HG03520 (cell line): Measurements from ENCODE around the gene VPS16.
"Not testable (repeated sequence)": the region's sequence is repeated elsewhere in the genome, so short reads cannot be mapped to it uniquely, and the experiment has no call there.

Experiments
- ATAC-seq: cut with Tn5 transposase; IDR thresholded peaks from one replicate; pipeline ENCODE4 v1.9.1; 2021; ENCODE audit warnings: mild to moderate bottlenecking, moderate library complexity; ENCODE audit not compliant: unreplicated experiment

VPS16 gene

GRCh38 chr20:2894221-2894620 is 53.7 kb downstream of the VPS16 start:
- ATAC-seq, result no peak

- ATAC-seq, result not testable (repeated sequence)
These were observed 54.6 kb downstream of the VPS16 start for GRCh38 chr20:2895154-2895553.

DNA sequence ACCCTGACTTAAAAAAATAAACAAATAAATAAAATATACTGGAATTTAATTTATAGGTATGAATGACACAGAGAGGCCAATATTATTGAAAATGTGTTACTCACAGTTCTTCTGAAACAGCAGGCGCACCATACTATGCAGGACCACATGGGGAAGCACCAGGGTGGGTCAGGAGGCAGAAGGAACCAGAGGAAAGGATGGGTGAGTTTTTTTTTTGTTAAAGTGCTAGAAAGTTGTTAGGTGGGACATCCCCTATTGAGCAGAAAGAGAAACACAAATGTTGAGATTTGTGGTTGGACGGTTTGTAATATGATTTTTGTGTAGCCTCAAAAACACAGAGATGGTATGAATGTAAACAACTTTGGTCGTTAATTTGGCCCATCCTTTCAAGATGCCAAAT is 58.7 kb downstream of the VPS16 start:
- ATAC-seq, result no peak

DNA sequence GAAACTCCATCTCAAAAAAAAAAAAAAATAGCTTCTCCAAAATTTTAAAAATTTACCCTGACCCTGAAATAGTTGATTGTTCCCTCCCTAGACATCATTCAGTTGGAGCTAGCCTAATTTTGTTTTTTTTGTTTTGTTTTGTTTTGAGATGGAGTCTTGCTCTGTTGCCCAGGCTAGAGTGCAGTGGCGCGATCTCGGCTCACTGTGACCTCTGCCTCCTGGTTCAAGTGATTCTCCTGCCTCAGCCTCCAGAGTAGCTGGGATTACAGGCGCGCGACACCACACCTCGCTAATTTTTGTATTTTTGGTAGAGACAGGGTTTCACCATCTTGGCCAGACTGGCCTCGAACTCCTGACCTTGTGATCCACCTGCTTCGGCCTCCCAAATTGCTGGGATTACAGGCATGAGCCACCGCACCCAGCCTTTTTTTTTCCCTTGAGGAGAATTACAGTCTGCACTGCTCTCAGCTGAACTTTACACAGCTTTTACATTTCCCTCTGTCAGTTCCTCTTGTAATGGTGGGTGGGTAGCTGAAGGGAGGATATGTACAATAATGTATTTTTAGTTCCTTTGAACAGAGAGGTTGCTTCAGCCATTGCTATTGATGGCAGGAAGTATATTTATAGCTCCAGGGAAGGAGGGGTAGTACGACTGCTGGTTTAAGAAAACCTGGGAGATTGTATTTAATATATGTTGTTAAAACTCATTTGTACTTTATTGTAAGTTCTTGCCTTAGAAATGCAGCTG is 60.5 kb downstream of the VPS16 start:
- no peak for ATAC-seq

GRCh38 chr20:2902291-2902690 is 61.7 kb downstream of the VPS16 start:
- no peak for ATAC-seq

- ATAC-seq, result no peak
These were observed 62.3 kb downstream of the VPS16 start for GRCh38 chr20:2902818-2903217.

DNA sequence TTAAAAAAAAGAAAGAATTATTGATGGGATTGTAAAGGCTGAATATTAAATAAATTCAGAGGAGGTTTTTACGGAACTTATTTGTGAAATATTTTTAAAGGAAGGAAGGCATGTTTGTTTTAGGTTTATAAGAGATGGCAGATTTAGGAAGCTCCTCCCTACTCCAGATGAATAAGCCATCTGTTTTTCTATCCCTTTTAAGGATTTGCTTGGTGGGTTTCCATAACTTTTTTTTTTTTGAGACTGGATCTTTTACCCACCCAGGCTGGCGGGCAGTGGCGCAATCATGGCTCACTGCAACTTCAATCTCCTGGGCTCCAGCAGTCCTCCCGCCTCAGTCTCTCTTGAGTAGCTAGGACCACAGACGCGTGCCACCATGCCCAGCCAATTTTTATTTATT is 63.1 kb downstream of the VPS16 start:
- ATAC-seq, result no peak

GRCh38 chr20:2907519-2907918 is 67.0 kb downstream of the VPS16 start:
- ATAC-seq, result no peak

DNA sequence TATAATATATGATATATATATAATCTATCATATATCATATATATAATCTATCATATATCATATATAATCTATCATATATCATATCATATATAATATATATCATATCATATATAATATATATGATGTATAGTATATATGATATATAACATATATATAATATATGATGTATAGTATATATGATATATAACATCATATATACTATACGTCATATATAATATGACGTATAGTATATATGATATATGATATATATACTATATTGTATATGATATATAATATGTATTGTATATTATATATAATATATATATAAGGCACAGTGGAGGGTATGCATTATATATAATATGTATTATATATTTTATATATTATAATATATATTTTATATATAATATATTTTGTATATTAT is 69.4 kb downstream of the VPS16 start:
- ATAC-seq, result no peak

DNA sequence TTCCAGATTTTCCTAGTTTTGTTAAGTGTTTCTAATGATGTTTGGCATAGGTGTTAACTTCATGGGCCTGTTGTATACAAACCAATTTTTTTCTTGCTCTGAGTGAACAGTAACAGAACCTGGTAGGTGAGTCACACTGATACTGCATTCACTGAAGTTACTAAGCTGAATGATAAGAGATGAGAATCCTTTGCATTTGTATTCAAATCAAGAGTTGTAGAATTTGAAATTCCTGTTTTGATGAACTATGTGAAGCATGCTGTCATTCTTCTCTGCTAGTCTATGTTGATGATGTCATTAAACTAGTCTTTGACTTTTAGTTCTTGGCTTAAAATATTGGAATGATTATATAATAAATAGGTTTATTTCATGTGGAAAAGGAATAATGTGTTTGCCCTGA is 70.7 kb downstream of the VPS16 start:
- ATAC-seq, result no peak

GRCh38 chr20:2914160-2914559 is 73.6 kb downstream of the VPS16 start:
- no peak for ATAC-seq
